GM19455 (cell line): ENCODE data around the gene STMP1.
"Not testable (repeated sequence)": the region's sequence is repeated elsewhere in the genome, so short reads cannot be mapped to it uniquely, and the experiment has no call there.

Source experiments
- ATAC-seq: cut with Tn5 transposase; IDR thresholded peaks from one replicate; pipeline ENCODE4 v1.9.1; 2021; ENCODE audit not compliant: unreplicated experiment

STMP1 gene

DNA sequence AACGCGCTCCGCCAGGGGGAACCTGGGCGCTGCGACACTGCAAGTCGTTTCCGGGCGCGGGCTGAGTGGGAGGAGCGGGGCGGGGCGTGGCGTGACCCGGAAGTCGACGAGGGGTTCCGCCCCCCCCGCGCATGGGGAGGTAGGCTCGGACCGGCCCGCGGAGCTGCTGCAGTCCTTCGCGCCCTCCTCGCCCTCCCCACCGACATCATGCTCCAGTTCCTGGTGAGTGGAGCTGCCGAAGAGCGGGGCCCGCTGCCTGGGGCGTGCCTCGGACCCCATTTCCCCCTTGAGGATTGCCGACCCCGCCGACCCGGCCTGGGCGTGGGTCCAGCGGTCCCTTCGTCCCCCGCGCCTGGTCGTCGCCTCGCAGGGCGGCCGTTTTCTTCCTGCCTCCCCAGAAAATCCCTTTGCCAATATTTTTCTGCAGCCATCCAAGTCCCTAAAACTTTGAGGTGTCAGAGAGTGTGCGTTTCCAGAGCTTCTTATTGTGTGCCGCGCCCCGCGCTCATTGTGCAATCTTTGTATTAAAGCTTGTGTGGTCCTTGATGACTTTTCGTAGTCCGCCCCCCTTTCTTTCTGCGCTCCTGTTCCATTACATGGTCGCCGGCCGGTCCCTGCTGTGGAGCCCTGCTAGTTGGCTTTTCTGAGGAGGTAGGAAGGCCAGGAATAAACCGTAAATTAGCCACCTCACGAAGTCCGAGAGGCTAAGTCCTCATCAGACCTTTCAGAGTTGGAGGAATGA is at the start of gene STMP1:
TSS of gene STMP1 (plus strand) at position 142 of the 742 bp plus-strand sequence.
- peak; percentile 97 for ATAC-seq

- ATAC-seq = no peak
Measured at GRCh38 chr7:135616136-135616535, 46.2 kb upstream of the STMP1 start.

- ATAC-seq = no peak
Measured at GRCh38 chr7:135617781-135618180, 44.5 kb upstream of the STMP1 start.

- no peak for ATAC-seq
Measured at GRCh38 chr7:135618510-135618909, 43.8 kb upstream of the STMP1 start.

DNA sequence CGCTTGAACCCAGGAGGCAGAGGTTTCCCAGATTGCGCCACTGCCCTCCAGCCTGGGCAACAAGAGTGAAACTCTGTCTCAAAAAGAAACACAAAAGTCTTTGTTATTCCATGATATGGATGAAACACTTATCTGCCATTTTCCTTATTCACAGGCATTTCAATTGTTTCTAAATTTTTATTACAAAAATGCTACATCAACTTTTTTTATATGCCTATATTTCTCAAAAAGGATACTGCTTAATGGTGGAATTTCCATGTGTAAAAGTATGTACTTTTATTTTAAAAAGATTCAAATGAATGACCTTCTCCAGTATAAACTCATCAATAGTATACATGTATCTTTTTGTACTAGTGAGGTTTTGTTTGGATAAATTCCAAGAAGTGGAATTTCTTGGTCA is 41.9 kb upstream of the STMP1 start:
- ATAC-seq = no peak

GRCh38 chr7:135620980-135621850 is 41.1 kb upstream of the STMP1 start:
- no peak for ATAC-seq

GRCh38 chr7:135634191-135634878 is 28.0 kb upstream of the STMP1 start:
- no peak for ATAC-seq

- not testable (repeated sequence) for ATAC-seq
Measured at GRCh38 chr7:135639690-135640089, 22.6 kb upstream of the STMP1 start.

DNA sequence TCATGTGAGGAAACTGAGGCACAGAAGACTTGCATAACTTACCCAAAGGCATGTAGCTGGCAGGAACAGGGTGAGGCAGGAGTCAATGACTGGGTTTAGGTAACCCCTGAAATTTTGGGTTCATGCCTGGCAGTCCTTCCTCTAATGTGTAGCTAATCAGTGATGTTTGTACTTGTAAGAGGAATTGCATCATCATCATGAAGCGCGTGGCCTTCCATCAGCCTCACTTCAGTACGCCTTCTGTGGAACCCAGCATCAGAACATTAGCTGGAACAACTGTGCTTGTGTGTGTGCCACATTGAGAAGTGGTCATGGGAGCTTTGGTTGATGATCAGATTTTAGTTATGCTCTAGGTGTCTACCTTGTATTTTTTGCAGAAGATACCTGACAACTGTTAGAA is 18.2 kb upstream of the STMP1 start:
- ATAC-seq = no peak

DNA sequence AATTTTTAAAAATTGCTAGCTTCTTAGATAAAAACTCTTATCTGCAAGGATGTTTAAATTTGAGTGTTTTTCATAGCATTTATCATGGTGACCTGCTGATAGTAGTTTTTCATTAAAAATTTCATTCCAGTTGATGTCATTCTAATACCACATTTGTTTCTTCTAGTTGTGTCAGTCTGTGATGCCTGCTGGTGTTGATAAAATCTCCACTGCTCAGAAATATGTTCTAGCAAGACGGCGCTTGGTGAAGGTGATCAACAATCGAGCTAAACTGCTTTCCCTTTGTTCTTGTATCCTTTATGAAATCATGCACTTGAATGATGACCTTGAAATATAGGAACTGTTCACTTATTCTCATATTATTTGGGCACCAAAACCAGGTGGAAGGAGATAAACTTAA is 17.6 kb upstream of the STMP1 start:
- no peak for ATAC-seq

- ATAC-seq = no peak
Measured at GRCh38 chr7:135645296-135645904, 16.9 kb upstream of the STMP1 start.

DNA sequence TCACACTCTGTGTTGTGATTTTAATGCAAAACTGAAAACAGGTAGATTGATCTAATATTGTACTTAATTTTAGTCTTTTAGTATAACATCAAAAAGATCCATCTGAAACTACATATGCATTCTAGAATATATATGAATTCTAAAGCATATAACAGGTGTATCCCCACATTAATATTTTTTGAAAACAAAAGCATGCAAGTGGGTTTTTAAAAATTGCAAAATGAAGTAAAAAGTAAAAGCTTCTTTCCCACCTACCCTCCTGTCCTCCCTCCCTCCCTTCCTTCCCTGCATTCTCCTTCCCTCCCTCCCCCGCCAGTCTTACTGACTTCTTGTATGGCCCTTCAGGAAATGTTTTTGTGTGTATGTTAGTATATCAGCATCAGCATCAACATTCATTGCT is 14.6 kb upstream of the STMP1 start:
- ATAC-seq = no peak

GRCh38 chr7:135648235-135648634 is 14.1 kb upstream of the STMP1 start:
- no peak for ATAC-seq

DNA sequence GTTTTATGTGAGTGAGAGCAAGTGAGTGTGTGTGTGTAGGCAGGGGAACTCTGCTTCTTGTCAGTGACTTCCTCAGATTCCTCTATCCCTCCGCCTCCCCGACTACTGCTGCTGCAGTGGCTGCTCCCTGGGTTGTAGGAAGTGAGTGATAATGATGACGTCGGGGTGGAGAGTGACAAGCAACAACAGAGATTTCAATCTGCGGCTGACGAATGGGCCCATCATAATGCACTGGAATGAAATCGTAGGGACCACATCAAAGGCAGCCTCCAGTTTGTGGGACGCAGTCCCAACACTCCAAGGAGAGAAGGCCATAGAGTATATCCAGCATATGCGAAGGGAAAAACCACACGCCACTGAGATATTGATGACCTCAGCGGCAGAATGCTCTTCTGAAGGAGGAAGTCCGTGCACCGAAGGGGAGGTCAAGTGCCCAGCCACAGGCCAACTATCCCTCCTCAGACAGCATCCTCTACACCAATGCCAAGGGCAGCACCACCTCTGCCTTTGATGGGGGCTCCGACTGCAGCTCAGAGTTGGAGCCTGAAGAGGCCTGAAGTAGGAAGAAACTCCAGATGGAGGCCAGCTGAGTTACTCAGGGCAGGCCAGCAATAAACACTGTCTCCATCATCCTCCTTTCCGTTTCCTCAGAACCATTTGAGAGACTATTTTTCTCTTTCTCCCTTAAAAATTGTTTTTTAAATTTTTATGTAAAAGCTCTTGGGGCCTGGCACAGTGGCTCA is 11.3 kb upstream of the STMP1 start:
- no peak for ATAC-seq

GRCh38 chr7:135653340-135654080 is 8.8 kb upstream of the STMP1 start:
- ATAC-seq = no peak

DNA sequence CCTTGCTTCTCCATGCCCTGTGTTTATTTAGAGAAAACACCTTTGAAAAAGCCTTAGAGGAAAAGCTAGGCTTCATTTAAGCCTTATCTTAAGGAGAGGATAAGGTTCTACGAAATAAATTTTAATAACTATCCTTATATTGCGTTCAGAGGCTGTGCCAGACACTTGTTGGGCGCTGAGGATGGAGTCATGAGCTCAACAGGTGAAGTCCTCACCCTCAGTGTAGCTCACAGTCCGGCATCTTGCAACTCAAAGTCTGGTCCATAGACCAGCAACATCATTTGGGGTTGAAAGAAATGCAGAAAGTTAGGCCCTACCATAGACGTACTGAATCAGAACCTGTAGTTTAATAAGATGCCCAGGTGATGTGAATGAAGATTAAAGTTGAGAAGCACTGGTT is 3.8 kb upstream of the STMP1 start:
- no peak for ATAC-seq

- ATAC-seq = no peak
Measured at GRCh38 chr7:135659159-135659846, 3.0 kb upstream of the STMP1 start.

GRCh38 chr7:135661311-135662122 is 797 bp upstream of the STMP1 start:
- ATAC-seq = no peak

DNA sequence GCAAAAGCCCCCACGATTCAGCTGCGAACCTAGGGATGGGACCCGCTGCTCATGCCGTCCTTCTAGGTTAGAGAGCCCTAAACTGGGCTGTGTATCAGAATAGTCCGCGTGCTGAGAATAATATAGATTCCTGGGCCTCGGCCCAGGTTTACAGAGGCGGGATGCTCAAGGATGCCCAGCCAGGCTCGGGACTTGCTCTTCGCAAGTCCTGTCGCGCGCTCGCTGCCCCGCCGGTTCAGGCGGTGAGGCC is 266 bp upstream of the STMP1 start:
- no peak for ATAC-seq
